PC-3 (cell line): ENCODE results near the gene TMEM273. TPM values are rescaled to one million over a fixed set of nuclear protein-coding genes. Genes with fewer than 3 reads are reported as not detected.

Experiments
- ATAC-seq: fragments of 200-7000 bp; cut with Tn5 transposase; 2 replicates; pipeline ENCODE4 v1.9.1; 2020; ENCODE audit warnings: mild to moderate bottlenecking, moderate library complexity
- BruUV-seq: library from RNA; stranded (reverse); fragments of 400-500 nt; replicated peaks from 2 replicates; lab custom pipeline; 2021; lab: Mats Ljungman, UMichigan
- CTCF ChIA-PET: fragments of 300-600 bp; sonication (Branson Sonifier 250); formaldehyde crosslinking; loops from one replicate; lab custom pipeline; 2022; ENCODE audit warnings: antibody characterized with exemption; lab: Charles Lee
- POLR2A ChIA-PET: fragments of 300-600 bp; sonication (Branson Sonifier 250); formaldehyde crosslinking; loops from one replicate; lab custom pipeline; 2022; ENCODE audit warnings: antibody characterized with exemption; ENCODE audit not compliant: unreplicated experiment; lab: Charles Lee
- DNase-seq: peaks from one replicate; pipeline ENCODE4 v3.0.0-alpha.2; 2015
- H2AFZ ChIP-seq: fragments of 300-600 bp; sonication (generic); 2 replicates; pipeline ENCODE4 v1.6.0; 2016; ENCODE audit warnings: antibody characterized with exemption, low read length
- H3F3A ChIP-seq: fragments of 300-600 bp; sonication (generic); one replicate; pipeline ENCODE4 v1.6.0; 2017; ENCODE audit warnings: antibody characterized with exemption, low read length, control low read depth, mild to moderate bottlenecking; ENCODE audit not compliant: unreplicated experiment
- H3K27ac ChIP-seq: fragments of 300-600 bp; sonication (generic); 2 replicates; pipeline ENCODE4 v1.5.1; 2016; ENCODE audit warnings: mild to moderate bottlenecking, low read length
- H3K27me3 ChIP-seq: fragments of 300-600 bp; sonication (generic); 2 replicates; pipeline ENCODE4 v1.6.1; 2016; ENCODE audit warnings: low read length, mixed read lengths
- H3K36me3 ChIP-seq: fragments of 300-600 bp; sonication (generic); 2 replicates; pipeline ENCODE4 v1.6.1; 2016; ENCODE audit warnings: low read depth, mixed run types, low read length, mixed read lengths
- H3K4me1 ChIP-seq: fragments of 300-600 bp; sonication (generic); 2 replicates; pipeline ENCODE4 v1.5.1; 2016; ENCODE audit warnings: low read length; ENCODE audit not compliant: insufficient read depth
- H3K4me2 ChIP-seq: fragments of 300-600 bp; sonication (generic); 2 replicates; pipeline ENCODE4 v1.6.0; 2016; ENCODE audit warnings: low read length
- H3K4me3 ChIP-seq: fragments of 300-600 bp; sonication (generic); 2 replicates; pipeline ENCODE4 v1.5.1; 2016; ENCODE audit warnings: mild to moderate bottlenecking, low read length, mixed read lengths
- H3K79me2 ChIP-seq: fragments of 300-600 bp; sonication (generic); 2 replicates; pipeline ENCODE4 v1.6.1; 2017; ENCODE audit warnings: low read length, mixed read lengths
- H3K9ac ChIP-seq: fragments of 300-600 bp; sonication (generic); 2 replicates; pipeline ENCODE4 v1.6.0; 2016; ENCODE audit warnings: mild to moderate bottlenecking, low read length
- H3K9me2 ChIP-seq: fragments of 300-600 bp; sonication (generic); replicated peaks from 2 replicates; pipeline ENCODE4 v1.6.1; 2016; ENCODE audit warnings: mixed run types, low read length, mixed read lengths
- H3K9me3 ChIP-seq: fragments of 300-600 bp; sonication (generic); 2 replicates; pipeline ENCODE4 v1.6.1; 2016; ENCODE audit warnings: low read length, mixed read lengths
- H4K20me1 ChIP-seq: fragments of 300-600 bp; sonication (generic); 2 replicates; pipeline ENCODE4 v1.6.1; 2016; ENCODE audit warnings: low read length, mixed read lengths
- CTCF ChIP-seq: fragments of 300-600 bp; sonication (generic); conservative IDR thresholded peaks from 2 replicates; pipeline ENCODE4 v1.5.1; 2017; ENCODE audit warnings: antibody characterized with exemption, low read depth, mild to moderate bottlenecking, low read length
- EZH2 ChIP-seq: fragments of 300-600 bp; sonication (generic); IDR thresholded peaks from one replicate; pipeline ENCODE4 v1.6.1; 2017; ENCODE audit warnings: antibody characterized with exemption, mild to moderate bottlenecking, low read length; ENCODE audit not compliant: unreplicated experiment
- EZH2phosphoT487 ChIP-seq: fragments of 300-600 bp; sonication (generic); IDR thresholded peaks from 2 replicates; pipeline ENCODE4 v1.6.1; 2018; ENCODE audit warnings: mild to moderate bottlenecking, antibody characterized with exemption, low read length, borderline replicate concordance
- intact Hi-C: fragments of 100-400 bp; cut with micrococcal nuclease; formaldehyde crosslinking; loops from 2 replicates; pipeline ENCODE4 v1.9.0; 2023
- total RNA-seq: library from RNA; depleted of rRNA; stranded (reverse); fragments of >200 nt; gene quantifications from 2 replicates; pipeline ENCODE4 v1.2.3, GENCODE V29; 2014

Gene TMEM273
- total RNA-seq, 1 experiment from 2014 or later, result not detected

- H3K9ac ChIP-seq, result no peak overlapping the region
- CTCF ChIA-PET, result no interaction called here
- DNase-seq (no peak), ATAC-seq (no peak)
- no TSS peak for BruUV-seq
- no peaks in the 10 kb centered on the region for H3F3A ChIP-seq
- no peaks in the 10 kb centered on the region for H3K36me3 ChIP-seq
- intact Hi-C loops, result no loop called here
- H2AFZ ChIP-seq, result no peak overlapping the region
- no peaks in the 10 kb centered on the region for H3K9me2 ChIP-seq
- H3K27ac ChIP-seq, result no peak overlapping the region
- POLR2A ChIA-PET, result no interaction called here
- H3K9me3 ChIP-seq, result no peaks in the 10 kb centered on the region
- H3K4me2 ChIP-seq, result no peak overlapping the region
- H3K4me1 ChIP-seq, result peaks cover 12% of the 10 kb centered on the region; the same call in 1 of the 2 replicates
- TF ChIP-seq EZH2, result no peak
- no peaks in the 10 kb centered on the region for H4K20me1 ChIP-seq
- no peak overlapping the region for H3K4me3 ChIP-seq
- H3K27me3 ChIP-seq, result peaks cover 62% of the 10 kb centered on the region
- no peaks in the 10 kb centered on the region for H3K79me2 ChIP-seq
Observed at GRCh38 chr10:49158404-49158803, 29.8 kb downstream of the TMEM273 start.

GRCh38 chr10:49157229-49157628 lies 31.0 kb downstream of the TMEM273 start:
- Histone ChIP-seq H3K9me2 (no peaks in the 10 kb centered on the region), H3K79me2 (no peaks in the 10 kb centered on the region), H3K4me1 (peaks cover 11% of the 10 kb centered on the region; the same call in 1 of the 2 replicates), H3K4me2 (no peak overlapping the region), H2AFZ (no peak overlapping the region), H3F3A (no peaks in the 10 kb centered on the region), H3K36me3 (no peaks in the 10 kb centered on the region), H3K27me3 (peaks cover 74% of the 10 kb centered on the region), H3K27ac (no peak overlapping the region), H3K9ac (no peak overlapping the region), H4K20me1 (no peaks in the 10 kb centered on the region), H3K9me3 (no peaks in the 10 kb centered on the region), H3K4me3 (no peak overlapping the region)
- DNase-seq (no peak), ATAC-seq (no peak)
- BruUV-seq, result no TSS peak
- intact Hi-C loops, result no loop called here
- TF ChIP-seq EZH2phosphoT487, result no peak
- no peak for TF ChIP-seq CTCF
- no peak for TF ChIP-seq EZH2
- CTCF ChIA-PET, result no interaction called here
- POLR2A ChIA-PET, result no interaction called here

GRCh38 chr10:49154641-49155040 lies 33.5 kb downstream of the TMEM273 start:
- Histone ChIP-seq H2AFZ (no peak overlapping the region), H3K79me2 (no peaks in the 10 kb centered on the region), H3K36me3 (no peaks in the 10 kb centered on the region), H3K27me3 (peaks cover 88% of the 10 kb centered on the region), H3K4me2 (no peak overlapping the region), H3K9me2 (no peaks in the 10 kb centered on the region), H4K20me1 (no peaks in the 10 kb centered on the region), H3K4me3 (no peak overlapping the region), H3K27ac (no peak overlapping the region), H3K9me3 (no peaks in the 10 kb centered on the region), H3K9ac (no peak overlapping the region), H3F3A (no peaks in the 10 kb centered on the region), H3K4me1 (no peaks in the 10 kb centered on the region)
- CTCF ChIA-PET, result no interaction called here
- BruUV-seq, result no TSS peak
- POLR2A ChIA-PET, result no interaction called here
- TF ChIP-seq CTCF, result no peak
- TF ChIP-seq EZH2, result no peak
- no peak for TF ChIP-seq EZH2phosphoT487
- ATAC-seq, result no peak
- DNase-seq, result no peak
- intact Hi-C loops, result no loop called here
